DND-41 (cell line): ENCODE data around the gene RTKN2.

Experiments
- EZH2 ChIP-seq: IDR thresholded peaks from 3 replicates; pipeline ENCODE4 v1.6.1; 2012; ENCODE audit warnings: borderline replicate concordance, low read depth, mild to moderate bottlenecking, moderate library complexity, low read length, inconsistent platforms; ENCODE audit not compliant: severe bottlenecking
- TF ChIP-seq, protein P1 (sequence below): IDR thresholded peaks from 2 replicates; pipeline ENCODE4 v1.5.1; 2012; ENCODE audit warnings: borderline replicate concordance, low read length, moderate library complexity, mild to moderate bottlenecking; ENCODE audit not compliant: poor library complexity, severe bottlenecking; ENCODE audit errors: extremely low read depth

DNA sequence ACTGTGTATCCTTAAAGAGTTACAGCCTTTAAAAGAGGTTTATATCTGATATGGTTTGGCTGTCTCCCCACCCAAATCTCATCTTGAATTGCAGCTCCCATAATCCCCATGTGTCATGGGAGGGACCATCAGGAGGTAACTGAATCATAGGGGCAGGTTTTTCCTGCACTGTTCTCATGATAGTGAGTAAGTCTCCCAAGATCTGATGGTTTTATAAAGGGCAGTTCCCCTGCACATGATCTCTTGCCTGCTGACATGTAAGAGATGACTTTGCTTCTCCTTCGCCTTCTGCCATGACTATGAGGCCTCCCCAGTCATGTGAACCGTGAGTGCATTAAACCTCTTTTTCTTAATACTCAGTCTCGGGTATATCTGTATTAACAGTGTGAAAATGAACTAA, 9.7 kb downstream of the RTKN2 start:
- TF ChIP-seq, protein P1, sequence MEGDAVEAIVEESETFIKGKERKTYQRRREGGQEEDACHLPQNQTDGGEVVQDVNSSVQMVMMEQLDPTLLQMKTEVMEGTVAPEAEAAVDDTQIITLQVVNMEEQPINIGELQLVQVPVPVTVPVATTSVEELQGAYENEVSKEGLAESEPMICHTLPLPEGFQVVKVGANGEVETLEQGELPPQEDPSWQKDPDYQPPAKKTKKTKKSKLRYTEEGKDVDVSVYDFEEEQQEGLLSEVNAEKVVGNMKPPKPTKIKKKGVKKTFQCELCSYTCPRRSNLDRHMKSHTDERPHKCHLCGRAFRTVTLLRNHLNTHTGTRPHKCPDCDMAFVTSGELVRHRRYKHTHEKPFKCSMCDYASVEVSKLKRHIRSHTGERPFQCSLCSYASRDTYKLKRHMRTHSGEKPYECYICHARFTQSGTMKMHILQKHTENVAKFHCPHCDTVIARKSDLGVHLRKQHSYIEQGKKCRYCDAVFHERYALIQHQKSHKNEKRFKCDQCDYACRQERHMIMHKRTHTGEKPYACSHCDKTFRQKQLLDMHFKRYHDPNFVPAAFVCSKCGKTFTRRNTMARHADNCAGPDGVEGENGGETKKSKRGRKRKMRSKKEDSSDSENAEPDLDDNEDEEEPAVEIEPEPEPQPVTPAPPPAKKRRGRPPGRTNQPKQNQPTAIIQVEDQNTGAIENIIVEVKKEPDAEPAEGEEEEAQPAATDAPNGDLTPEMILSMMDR: no peak
- TF ChIP-seq EZH2: no peak
